ES-I3 (cell line): ENCODE results near the gene HEXIM1.
"Not testable (repeated sequence)": the region's sequence is repeated elsewhere in the genome, so short reads cannot be mapped to it uniquely, and the experiment has no call there.

ENCODE experiments used
- H3K36me3 ChIP-seq: 2 replicates; pipeline ENCODE4 v1.6.1; 2013; ENCODE audit warnings: mild to moderate bottlenecking, low read length, control low read depth, moderate library complexity; ENCODE audit not compliant: insufficient read depth
- H3K4me1 ChIP-seq: 2 replicates; pipeline ENCODE4 v1.6.1; 2013; ENCODE audit warnings: mild to moderate bottlenecking, control low read depth, low read length; ENCODE audit not compliant: insufficient read depth
- H3K9ac ChIP-seq: 2 replicates; pipeline ENCODE4 v1.6.1; 2013; ENCODE audit warnings: low read depth, mild to moderate bottlenecking, low read length, moderate library complexity
- H3K9me3 ChIP-seq: 2 replicates; pipeline ENCODE4 v1.6.1; 2013; ENCODE audit warnings: mild to moderate bottlenecking, low read length, moderate library complexity; ENCODE audit not compliant: control insufficient read depth, insufficient read depth

Gene HEXIM1

DNA sequence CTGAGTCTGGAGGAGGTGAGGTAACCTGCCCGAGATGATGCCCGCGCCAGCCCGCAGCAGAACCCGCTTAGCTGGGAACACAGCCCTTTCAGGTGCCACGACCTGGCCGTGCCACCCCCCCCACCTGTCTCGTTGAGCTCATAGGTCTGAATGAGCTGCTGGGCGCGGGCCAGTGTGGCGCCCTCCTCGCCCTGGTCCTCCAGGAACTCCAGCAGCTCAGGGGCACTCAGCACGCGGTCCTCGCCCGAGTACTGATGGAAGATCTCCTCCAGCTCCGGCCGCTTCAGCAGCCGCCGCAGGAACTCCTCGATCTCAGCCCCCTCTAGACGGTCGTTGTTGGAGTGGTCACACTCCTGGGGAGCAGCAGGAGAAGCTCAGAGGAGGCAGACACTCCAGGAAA is 29.6 kb upstream of the HEXIM1 start:
- no peak overlapping the region for H3K9ac ChIP-seq
- H3K9me3 ChIP-seq: no peaks in the 10 kb centered on the region
- peaks cover 19% of the 10 kb centered on the region; the same call in 1 of the 2 replicates for H3K4me1 ChIP-seq
- no peaks in the 10 kb centered on the region; the same call in none of the 2 replicates for H3K36me3 ChIP-seq

DNA sequence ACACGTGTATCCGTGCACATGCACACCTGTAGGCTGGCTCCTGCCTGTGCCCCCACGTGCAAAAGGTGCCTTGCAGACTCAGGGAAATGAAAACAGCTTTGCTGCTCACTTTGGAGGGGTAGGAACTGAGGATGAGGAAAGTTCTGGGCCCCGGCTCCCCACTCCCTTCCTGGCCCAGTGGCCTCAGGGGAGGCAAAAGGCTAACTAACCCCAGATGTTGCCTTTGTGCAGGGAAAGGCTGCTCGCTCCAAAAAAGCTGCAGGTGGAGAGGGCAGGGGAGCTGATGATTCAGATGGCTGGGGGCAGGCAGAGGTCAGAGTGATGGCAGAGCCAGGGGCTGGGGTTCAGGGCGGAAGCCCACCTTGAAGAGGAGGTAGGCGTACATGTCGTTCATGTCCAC is 28.3 kb upstream of the HEXIM1 start:
- H3K4me1 ChIP-seq: peaks cover 30% of the 10 kb centered on the region
- H3K36me3 ChIP-seq: no peaks in the 10 kb centered on the region; the same call in 1 of the 2 replicates
- H3K9me3 ChIP-seq: no peaks in the 10 kb centered on the region
- H3K9ac ChIP-seq: no peak overlapping the region

DNA sequence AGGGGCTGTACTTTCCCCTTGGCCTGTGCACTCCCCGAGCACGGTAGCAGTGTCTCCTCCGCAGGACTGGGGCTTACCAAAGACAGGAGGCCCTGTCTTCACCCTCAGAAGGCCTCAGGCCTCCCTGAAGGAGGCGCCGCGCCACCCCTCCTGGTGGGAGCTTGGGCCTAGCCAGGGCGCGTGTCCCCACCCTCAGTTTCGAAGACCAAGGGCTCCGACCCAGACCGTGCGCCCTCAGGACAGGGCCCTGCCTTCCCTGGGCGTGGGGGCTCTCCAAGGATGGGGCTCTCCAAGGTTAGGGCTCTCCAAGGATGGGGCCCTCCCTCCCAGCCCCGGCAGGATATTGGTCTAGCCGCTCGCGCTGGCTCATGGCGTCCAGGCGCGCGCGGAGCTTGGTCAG is 27.7 kb upstream of the HEXIM1 start:
- peaks cover 30% of the 10 kb centered on the region for H3K4me1 ChIP-seq
- H3K9ac ChIP-seq: no peak overlapping the region
- H3K9me3 ChIP-seq: no peaks in the 10 kb centered on the region
- H3K36me3 ChIP-seq: no peaks in the 10 kb centered on the region; the same call in 1 of the 2 replicates

DNA sequence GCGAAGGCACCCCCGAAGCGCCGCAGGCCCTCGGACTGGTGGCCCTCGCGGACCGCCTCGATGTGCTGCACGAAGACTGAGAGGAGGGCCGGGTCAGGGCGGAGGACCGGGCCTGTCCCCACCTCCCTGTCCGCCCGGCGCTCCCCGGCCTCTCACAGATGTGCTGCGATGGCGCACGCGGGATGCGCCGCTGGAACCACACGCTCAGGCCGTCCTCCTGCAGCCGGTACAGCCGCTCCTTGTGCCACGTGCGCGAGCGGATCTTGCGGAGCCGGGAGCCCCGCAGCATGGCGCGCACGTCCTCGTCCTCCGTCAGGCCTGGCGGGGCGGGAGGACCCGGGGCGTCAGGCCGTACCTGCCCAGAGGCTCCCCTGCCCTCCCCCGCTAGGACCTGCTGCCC is 27.2 kb upstream of the HEXIM1 start:
- Histone ChIP-seq H3K9me3 (no peaks in the 10 kb centered on the region), H3K4me1 (peaks cover 29% of the 10 kb centered on the region), H3K36me3 (no peaks in the 10 kb centered on the region; the same call in 1 of the 2 replicates), H3K9ac (no peak overlapping the region)

DNA sequence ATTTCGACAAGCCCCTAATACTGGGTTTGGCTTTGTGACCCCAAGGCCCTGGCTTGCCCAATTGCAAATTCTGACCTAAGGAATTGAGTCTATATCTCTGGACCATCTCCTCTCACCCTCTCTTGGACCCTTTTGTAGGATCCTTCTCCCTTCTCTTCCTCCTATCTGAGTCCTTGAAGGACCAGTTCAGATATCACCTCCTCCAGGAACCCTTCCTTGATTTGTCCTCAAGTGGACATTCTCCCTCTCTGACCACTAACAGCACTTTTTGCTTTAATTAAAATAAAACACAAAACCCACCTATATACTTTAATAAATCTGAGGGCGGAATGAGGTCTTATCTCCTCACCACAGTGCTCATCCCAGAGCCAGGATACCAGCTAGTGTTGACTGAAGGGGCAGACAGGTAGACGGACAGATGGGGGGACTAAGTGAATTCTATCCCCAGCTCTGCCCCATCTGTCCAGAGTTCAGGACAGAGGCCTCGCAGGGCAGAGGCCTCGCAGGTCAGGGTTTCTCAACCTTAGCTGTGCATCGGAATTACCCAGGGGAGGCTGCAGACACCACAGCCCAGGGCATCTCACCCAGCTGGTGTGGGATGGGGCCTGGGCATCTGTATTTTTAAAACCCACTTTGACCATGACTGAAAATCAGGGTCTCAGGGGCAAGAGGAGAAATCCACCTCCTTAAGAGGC is 25.1 kb upstream of the HEXIM1 start:
- Histone ChIP-seq H3K9me3 (no peaks in the 10 kb centered on the region), H3K36me3 (no peaks in the 10 kb centered on the region; the same call in 1 of the 2 replicates), H3K9ac (no peak overlapping the region), H3K4me1 (peaks cover 38% of the 10 kb centered on the region)

DNA sequence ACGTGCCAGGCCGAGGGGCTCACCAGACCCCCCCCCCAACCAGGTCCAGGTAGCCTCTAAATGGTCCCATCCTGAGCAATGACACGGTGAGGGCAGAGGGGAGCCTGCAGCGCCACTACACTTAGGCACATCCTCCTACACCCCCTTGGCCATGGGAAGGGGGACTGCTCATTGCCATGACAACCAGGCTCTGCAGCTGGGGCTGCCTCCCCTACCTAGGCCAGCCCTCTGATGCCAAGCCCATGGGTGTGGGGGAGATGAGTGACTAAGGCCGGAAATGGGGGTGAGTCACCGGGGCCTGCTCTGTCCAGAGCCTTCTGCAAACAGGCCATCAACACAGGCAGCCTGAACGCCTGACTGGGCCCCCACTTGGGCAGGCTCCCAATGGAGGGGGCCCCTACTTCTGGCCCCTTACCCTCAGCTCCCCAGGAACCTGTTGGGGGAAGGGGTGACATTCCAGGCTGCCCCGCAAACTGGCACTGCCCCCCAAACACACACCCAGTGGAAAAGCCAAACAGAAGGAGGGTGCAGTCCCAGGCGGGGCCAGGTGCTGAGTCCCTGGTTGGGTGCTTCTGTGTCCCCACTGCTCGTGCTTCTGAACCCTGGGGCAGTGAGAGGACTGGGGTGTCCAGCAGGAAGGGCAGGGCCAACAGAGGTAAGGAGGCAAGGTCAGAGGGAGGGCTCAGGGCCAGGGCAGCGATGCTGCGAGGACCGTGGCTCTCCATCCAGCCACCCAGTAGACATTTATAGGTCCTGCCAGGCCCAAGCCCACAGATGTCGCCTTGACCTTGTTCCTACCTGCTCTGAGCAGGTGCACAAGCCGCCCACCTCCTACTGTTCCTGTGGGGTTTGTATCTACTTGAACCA is 24.1 kb upstream of the HEXIM1 start:
- Histone ChIP-seq H3K4me1 (peaks cover 43% of the 10 kb centered on the region), H3K36me3 (no peaks in the 10 kb centered on the region; the same call in 1 of the 2 replicates), H3K9ac (no peak overlapping the region), H3K9me3 (no peaks in the 10 kb centered on the region)

DNA sequence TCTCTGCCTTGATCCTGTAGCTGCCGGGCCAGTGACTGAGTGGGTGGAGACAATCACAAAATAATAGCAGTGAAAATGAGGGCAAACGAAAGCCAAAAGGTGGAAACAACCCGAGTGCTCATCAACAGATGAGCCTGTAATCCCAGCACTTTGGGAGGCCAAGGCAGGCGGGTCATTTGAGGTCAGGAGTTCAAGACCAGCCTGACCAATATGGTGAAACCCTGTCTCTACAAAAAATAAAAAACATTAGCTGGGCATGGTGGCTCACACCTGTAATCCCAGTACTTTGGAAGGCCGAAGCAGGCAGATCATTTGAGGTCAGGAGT is 23.5 kb upstream of the HEXIM1 start:
- H3K9ac ChIP-seq, H3K9me3 ChIP-seq, H3K36me3 ChIP-seq: not testable (repeated sequence)
- H3K4me1 ChIP-seq: peaks cover 49% of the 10 kb centered on the region

DNA sequence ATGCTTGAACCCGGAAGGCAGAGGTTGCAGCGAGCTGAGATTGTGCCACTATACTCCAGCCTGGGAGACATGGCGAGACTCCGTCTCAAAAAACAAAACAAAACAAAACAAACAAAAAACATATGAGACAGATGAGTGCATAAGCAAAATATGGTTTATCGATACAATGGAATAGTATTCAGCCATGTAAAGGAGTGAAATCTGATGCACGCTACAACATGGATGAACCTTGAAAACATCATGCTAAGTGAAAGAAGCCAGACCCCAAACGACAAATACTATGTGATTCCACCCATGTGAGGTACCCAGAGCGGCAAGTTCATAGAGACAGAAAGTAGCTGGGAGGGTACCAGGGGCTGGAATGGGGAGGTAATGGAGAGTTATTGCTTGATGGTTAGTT is 22.8 kb upstream of the HEXIM1 start:
- H3K9ac ChIP-seq: no peak overlapping the region
- no peaks in the 10 kb centered on the region for H3K9me3 ChIP-seq
- peaks cover 57% of the 10 kb centered on the region for H3K4me1 ChIP-seq
- no peaks in the 10 kb centered on the region for H3K36me3 ChIP-seq

DNA sequence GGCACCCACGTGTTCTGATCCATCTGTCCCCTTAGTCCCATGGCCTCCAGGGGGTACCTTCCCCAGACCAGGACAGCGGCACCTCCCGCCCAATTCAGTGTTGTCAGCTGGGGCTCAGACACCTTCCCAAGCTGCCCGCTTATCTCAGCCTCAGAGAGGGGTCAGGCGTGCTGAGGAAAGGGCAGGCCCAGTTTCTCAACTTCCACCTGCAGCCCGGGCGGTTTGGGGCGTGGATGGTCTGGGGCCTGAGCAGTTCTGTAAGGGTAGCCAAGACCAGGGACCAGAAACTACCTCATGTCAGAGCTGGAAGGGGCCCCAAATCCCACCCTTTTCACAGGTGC is 21.1 kb upstream of the HEXIM1 start:
- peaks cover 57% of the 10 kb centered on the region for H3K4me1 ChIP-seq
- H3K9me3 ChIP-seq: no peaks in the 10 kb centered on the region
- no peaks in the 10 kb centered on the region for H3K36me3 ChIP-seq
- H3K9ac ChIP-seq: no peak overlapping the region

DNA sequence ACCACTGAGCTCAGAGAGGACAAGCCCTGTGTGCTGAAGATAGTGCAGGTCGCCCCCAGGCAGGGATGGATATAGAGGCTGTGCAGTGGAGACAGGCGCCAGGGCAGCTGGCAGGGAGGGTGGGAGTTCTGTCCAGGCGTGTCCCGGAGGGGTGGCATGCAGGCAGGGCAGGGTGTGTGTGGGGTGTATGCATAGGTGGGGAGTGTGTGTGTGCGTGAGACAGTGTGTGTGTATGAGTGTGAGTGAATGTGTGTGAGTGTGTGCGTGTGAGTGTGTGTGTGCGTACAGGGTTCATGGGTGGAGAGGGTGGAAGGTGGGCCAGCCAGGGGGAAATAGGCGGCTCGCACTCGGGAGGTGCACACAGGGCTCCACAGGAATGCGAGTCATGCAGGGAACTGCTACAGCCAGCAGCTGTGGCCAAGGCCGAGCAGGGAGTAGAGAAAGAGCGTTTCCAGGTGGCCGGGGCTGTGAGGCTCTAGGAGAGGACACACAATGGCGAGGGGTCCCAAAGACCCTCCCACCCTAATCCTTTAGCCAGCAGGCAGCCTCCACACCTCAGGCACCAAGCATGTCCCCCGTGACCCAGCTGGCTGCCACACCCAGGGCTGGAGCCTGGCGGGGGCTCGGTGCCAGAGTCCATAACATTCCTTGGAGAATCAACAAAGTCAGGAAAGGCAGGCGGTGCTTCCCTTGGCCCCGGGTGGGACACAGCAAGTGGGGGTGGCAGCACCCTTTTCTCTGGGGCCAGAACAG is 20.6 kb upstream of the HEXIM1 start:
- no peak overlapping the region for H3K9ac ChIP-seq
- H3K9me3 ChIP-seq: no peaks in the 10 kb centered on the region
- peaks cover 53% of the 10 kb centered on the region for H3K4me1 ChIP-seq
- no peaks in the 10 kb centered on the region for H3K36me3 ChIP-seq

DNA sequence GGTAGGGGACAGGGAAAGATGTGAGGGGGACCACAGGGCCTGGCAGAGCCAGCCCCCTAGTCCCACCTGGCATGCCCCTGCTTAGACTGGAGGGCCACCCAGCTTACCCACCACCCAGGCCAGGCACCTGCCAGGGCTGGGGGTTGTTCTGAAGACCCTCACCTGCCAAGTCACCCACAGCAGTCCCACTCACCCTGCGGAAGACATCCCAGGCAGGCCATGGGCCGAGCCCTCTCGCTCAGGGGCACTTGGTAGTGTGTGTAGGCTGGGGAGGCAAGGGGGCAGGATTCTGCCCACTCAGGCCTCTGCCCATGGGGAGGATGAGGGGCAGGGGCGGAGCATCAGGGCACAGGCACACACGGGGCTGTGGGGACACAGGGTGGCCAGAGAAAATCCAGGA is 19.9 kb upstream of the HEXIM1 start:
- Histone ChIP-seq H3K4me1 (peaks cover 47% of the 10 kb centered on the region), H3K36me3 (no peaks in the 10 kb centered on the region), H3K9ac (no peak overlapping the region)

DNA sequence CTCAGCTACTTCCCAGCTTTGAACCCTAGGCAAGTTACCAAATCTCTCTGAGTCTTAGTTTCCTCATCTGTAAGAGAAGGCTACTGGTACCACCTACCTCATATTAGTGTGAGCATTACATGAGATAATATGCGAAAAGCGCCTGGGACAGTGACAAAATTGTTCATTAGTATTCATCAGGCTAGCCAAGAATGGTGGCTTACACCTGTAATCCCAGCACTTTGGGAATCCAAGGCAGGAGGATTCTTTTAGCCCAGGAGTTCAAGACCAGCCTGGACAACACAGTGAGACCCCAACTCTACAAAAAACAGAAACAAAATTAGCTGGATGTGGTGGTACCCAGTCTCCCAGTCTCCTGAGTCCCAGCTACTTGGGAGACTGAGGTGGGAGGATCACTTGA is 19.3 kb upstream of the HEXIM1 start:
- Histone ChIP-seq H3K36me3 (no peaks in the 10 kb centered on the region), H3K4me1 (peaks cover 40% of the 10 kb centered on the region), H3K9me3 (no peaks in the 10 kb centered on the region), H3K9ac (no peak overlapping the region)

More for the DNA sequence above, 19.9 kb upstream of the HEXIM1 start:
- H3K9me3 ChIP-seq: no peaks in the 10 kb centered on the region

DNA sequence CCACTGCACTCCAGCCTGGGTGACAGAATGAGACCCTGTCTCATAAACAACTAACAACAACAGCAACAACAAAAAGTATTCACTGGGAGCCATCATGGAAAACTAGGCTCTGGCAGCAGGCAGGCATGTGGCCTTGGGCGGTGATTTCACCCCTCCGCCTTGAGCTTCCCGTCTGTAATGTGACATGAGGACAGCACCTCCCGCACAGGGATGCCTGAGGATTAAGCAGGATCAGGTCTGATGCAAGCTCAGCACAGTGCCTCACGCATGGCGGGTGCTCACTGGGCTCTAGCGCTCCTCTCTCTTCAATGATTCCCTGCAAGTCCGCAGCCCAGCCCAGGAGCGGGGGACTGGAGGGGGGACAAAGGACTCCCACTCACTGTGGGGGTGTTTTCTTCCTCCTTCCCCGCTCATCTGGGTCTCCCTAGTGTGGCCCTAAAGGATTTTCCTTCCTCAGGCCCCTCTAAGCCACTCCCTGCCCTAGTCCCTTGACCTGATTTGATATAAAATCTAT is 18.8 kb upstream of the HEXIM1 start:
- Histone ChIP-seq H3K4me1 (peaks cover 36% of the 10 kb centered on the region), H3K36me3 (no peaks in the 10 kb centered on the region), H3K9ac (no peak overlapping the region), H3K9me3 (no peaks in the 10 kb centered on the region)

DNA sequence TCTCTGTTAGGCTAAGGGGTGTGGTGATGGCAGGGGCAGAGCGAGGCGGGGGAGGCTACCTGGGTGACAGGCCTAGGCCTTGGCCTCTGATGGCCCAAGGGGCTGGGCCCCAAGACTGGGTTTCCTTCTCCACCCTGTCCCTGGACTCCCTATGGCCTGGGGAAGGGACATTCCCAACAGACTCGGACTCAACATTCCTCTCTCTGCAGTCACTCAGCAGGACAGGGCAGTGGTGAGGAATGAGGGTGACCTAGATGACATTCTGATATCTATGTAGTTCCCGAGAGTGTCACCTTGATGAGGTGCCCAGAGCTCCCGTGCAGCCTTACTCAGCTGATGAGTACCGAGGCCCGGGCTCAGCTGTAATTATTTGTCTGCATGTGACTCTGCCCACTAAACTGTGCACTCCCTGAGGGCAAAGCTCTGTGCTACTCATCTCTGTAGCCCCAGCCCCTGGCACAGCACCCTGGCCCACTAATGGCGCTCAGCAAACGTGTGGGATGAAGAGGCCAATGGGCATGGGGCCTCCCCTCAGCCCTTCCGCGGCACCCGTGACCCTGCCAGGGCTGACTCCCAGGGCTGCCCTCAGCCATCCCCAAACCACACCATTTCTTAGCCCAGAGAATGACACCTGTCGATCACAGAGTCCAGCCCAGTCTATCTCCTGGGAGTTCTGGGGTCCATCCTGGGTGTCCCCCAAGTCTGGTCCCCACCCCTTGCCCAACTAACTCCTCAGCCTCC is 18.2 kb upstream of the HEXIM1 start:
- Histone ChIP-seq H3K9me3 (no peaks in the 10 kb centered on the region), H3K36me3 (no peaks in the 10 kb centered on the region), H3K9ac (no peak overlapping the region), H3K4me1 (peaks cover 32% of the 10 kb centered on the region)
